ENCODE data around the gene ABCB8. TPM values are rescaled to one million over a fixed set of nuclear protein-coding genes. Genes with fewer than 3 reads are reported as not detected.

ABCB8 gene
- polyA plus RNA-seq, 1 donor (not counting 4 experiments of a cell fraction or from before 2014, with no cell fraction given), result 15.5 TPM

- dilution Hi-C loops (cut with MboI; ENCODE audit: extremely low pct_ligation_motif_present, low sequenced_read_pairs), result no loop called here
- no peak for FAIRE-seq
- no peaks in the 10 kb centered on the region for H3K36me3 ChIP-seq (ENCODE audit: control insufficient read depth in 2 of 2, extremely low read depth in 1 of 2, insufficient read depth in 2 of 2, low read length in 2 of 2)
- H3K27ac ChIP-seq (ENCODE audit: control insufficient read depth, insufficient read depth, low read length), result no peak within 1 kb of the TSS
- no peaks in the 10 kb centered on the region for H4K20me1 ChIP-seq (ENCODE audit: control insufficient read depth, extremely low read depth, insufficient read depth, low read length)
- no peak within 1 kb of the TSS for H3K9ac ChIP-seq (ENCODE audit: control insufficient read depth, extremely low read depth, insufficient read depth, low read length)
- H3K9me3 ChIP-seq (ENCODE audit: control insufficient read depth, low read depth, low read length), result peaks cover 12% of the 10 kb centered on the region
- H3K4me3 ChIP-seq (ENCODE audit: control insufficient read depth in 2 of 3, extremely low read depth in 1 of 3, insufficient read depth in 2 of 3, low read depth in 1 of 3, low read length in 3 of 3), result no peak within 1 kb of the TSS
- H2AFZ ChIP-seq (ENCODE audit: control insufficient read depth, low read length), result no peak within 1 kb of the TSS
- H3K4me1 ChIP-seq (ENCODE audit: control insufficient read depth, extremely low read depth, insufficient read depth, low read length), result no peaks in the 10 kb centered on the region
- no peak for TF ChIP-seq CTCF (optimal IDR thresholded peaks at IDR 0.05 in 1 of 3, IDR thresholded peaks at IDR 0.05 in 1 of 3, conservative IDR thresholded peaks at IDR 0.05 in 1 of 3; ENCODE audit: extremely low read depth in 1 of 3, insufficient read depth in 2 of 3, low read length in 3 of 3)
- no peak for TF ChIP-seq EZH2 (IDR thresholded peaks at IDR 0.05; ENCODE audit: low read length)
- H3K9me1 ChIP-seq (ENCODE audit: control insufficient read depth, extremely low read depth, insufficient read depth, low read length), result no peaks in the 10 kb centered on the region
- no peaks in the 10 kb centered on the region for H3K27me3 ChIP-seq (ENCODE audit: control insufficient read depth, extremely low read depth, insufficient read depth, low read length)
- no peak within 1 kb of the TSS for H3K4me2 ChIP-seq (ENCODE audit: control insufficient read depth, extremely low read depth, insufficient read depth, low read depth, low read length)
- no peak for DNase-seq (ENCODE audit: low read depth, low spot score)
- no peaks in the 10 kb centered on the region for H3K79me2 ChIP-seq (ENCODE audit: control insufficient read depth, insufficient read depth, low read length)
Observed at GRCh38 chr7:150990416-150991186, 37.6 kb upstream of the ABCB8 start, which contains the start of gene NOS3. TSS of gene NOS3 (plus strand) at chr7:150991017. CDS start at chr7:150993804, 2,787 bp downstream.

- Histone ChIP-seq H3K79me2 (ENCODE audit: control insufficient read depth, insufficient read depth, low read length) (no peaks in the 10 kb centered on the region), H3K27ac (ENCODE audit: control insufficient read depth, insufficient read depth, low read length) (no peak overlapping the region), H3K36me3 (ENCODE audit: control insufficient read depth in 2 of 2, extremely low read depth in 1 of 2, insufficient read depth in 2 of 2, low read length in 2 of 2) (no peaks in the 10 kb centered on the region), H2AFZ (ENCODE audit: control insufficient read depth, low read length) (no peak overlapping the region), H3K4me2 (ENCODE audit: control insufficient read depth, extremely low read depth, insufficient read depth, low read depth, low read length) (no peak overlapping the region), H4K20me1 (ENCODE audit: control insufficient read depth, extremely low read depth, insufficient read depth, low read length) (no peaks in the 10 kb centered on the region), H3K9me1 (ENCODE audit: control insufficient read depth, extremely low read depth, insufficient read depth, low read length) (no peaks in the 10 kb centered on the region), H3K4me3 (ENCODE audit: control insufficient read depth in 2 of 3, extremely low read depth in 1 of 3, insufficient read depth in 2 of 3, low read depth in 1 of 3, low read length in 3 of 3) (no peak overlapping the region), H3K4me1 (ENCODE audit: control insufficient read depth, extremely low read depth, insufficient read depth, low read length) (no peaks in the 10 kb centered on the region), H3K27me3 (ENCODE audit: control insufficient read depth, extremely low read depth, insufficient read depth, low read length) (no peaks in the 10 kb centered on the region), H3K9ac (ENCODE audit: control insufficient read depth, extremely low read depth, insufficient read depth, low read length) (no peak overlapping the region), H3K9me3 (ENCODE audit: control insufficient read depth, low read depth, low read length) (peaks cover 12% of the 10 kb centered on the region)
- no peak for TF ChIP-seq CTCF (optimal IDR thresholded peaks at IDR 0.05 in 1 of 3, IDR thresholded peaks at IDR 0.05 in 1 of 3, conservative IDR thresholded peaks at IDR 0.05 in 1 of 3; ENCODE audit: extremely low read depth in 1 of 3, insufficient read depth in 2 of 3, low read length in 3 of 3)
- DNase-seq (ENCODE audit: low read depth, low spot score) (no peak), FAIRE-seq (no peak)
- dilution Hi-C loops (cut with MboI; ENCODE audit: extremely low pct_ligation_motif_present, low sequenced_read_pairs), result no loop called here
Observed at GRCh38 chr7:150992051-150992640, 36.1 kb upstream of the ABCB8 start.

Data from keratinocyte (primary cell).